H9 (cell line): ENCODE results near the gene GRM1. TPM values are rescaled to one million over a fixed set of nuclear protein-coding genes. Genes with fewer than 3 reads are reported as not detected.

Experiments used
- DNase-seq: peaks from one replicate; pipeline ENCODE4 v3.0.0-alpha.2; 2017
- H2AFZ ChIP-seq: one replicate; pipeline ENCODE4 v1.6.1; 2013; ENCODE audit warnings: mild to moderate bottlenecking, low read length, control low read depth, moderate library complexity
- H2AK5ac ChIP-seq: 2 replicates; pipeline ENCODE4 v1.6.1; 2013; ENCODE audit warnings: low read length, control low read depth, mixed read lengths; ENCODE audit not compliant: insufficient read length
- H2BK120ac ChIP-seq: one replicate; pipeline ENCODE4 v1.6.1; 2013; ENCODE audit warnings: low read depth, mild to moderate bottlenecking, low read length, control low read depth, inconsistent platforms; ENCODE audit not compliant: poor library complexity, severe bottlenecking
- H2BK12ac ChIP-seq: 2 replicates; pipeline ENCODE4 v1.6.1; 2013; ENCODE audit warnings: low read length, control low read depth, mixed read lengths, low read depth; ENCODE audit not compliant: insufficient read length
- H2BK15ac ChIP-seq: 2 replicates; pipeline ENCODE4 v1.6.1; 2013; ENCODE audit warnings: low read depth, low read length, control low read depth
- H2BK20ac ChIP-seq: one replicate; pipeline ENCODE4 v1.6.1; 2013; ENCODE audit warnings: low read depth, mild to moderate bottlenecking, low read length, control low read depth, inconsistent platforms; ENCODE audit not compliant: poor library complexity, severe bottlenecking
- H2BK5ac ChIP-seq: 2 replicates; pipeline ENCODE4 v1.6.1; 2013; ENCODE audit warnings: low read length, control low read depth, mixed read lengths; ENCODE audit not compliant: insufficient read length
- H3K14ac ChIP-seq: 2 replicates; pipeline ENCODE4 v1.6.1; 2013; ENCODE audit warnings: low read length, control low read depth; ENCODE audit not compliant: insufficient read depth
- H3K18ac ChIP-seq: 2 replicates; pipeline ENCODE4 v1.6.1; 2013; ENCODE audit warnings: low read depth, mild to moderate bottlenecking, mixed read lengths, low read length, control low read depth; ENCODE audit not compliant: insufficient read length
- H3K23ac ChIP-seq: 2 replicates; pipeline ENCODE4 v1.6.1; 2013; ENCODE audit warnings: low read length, control low read depth, mixed read lengths, low read depth; ENCODE audit not compliant: insufficient read length
- H3K23me2 ChIP-seq: 2 replicates; pipeline ENCODE4 v1.6.1; 2013; ENCODE audit warnings: low read depth, mild to moderate bottlenecking, mixed read lengths, low read length, control low read depth; ENCODE audit not compliant: insufficient read length, poor library complexity, severe bottlenecking
- H3K27ac ChIP-seq: 2 replicates; pipeline ENCODE4 v1.5.1; 2013; ENCODE audit warnings: low read length, control low read depth, mixed read lengths, low read depth; ENCODE audit not compliant: insufficient read length
- H3K27me3 ChIP-seq: 2 replicates; pipeline ENCODE4 v1.6.1; 2013; ENCODE audit warnings: low read length, control low read depth, inconsistent platforms; ENCODE audit not compliant: insufficient read depth
- H3K4ac ChIP-seq: 2 replicates; pipeline ENCODE4 v1.6.1; 2013; ENCODE audit warnings: low read depth, mild to moderate bottlenecking, control low read depth, inconsistent platforms, low read length, moderate library complexity
- H3K4me1 ChIP-seq: 2 replicates; pipeline ENCODE4 v1.6.1; 2013; ENCODE audit warnings: low read length, control low read depth, inconsistent platforms; ENCODE audit not compliant: insufficient read depth
- H3K4me2 ChIP-seq: 2 replicates; pipeline ENCODE4 v1.6.1; 2013; ENCODE audit warnings: low read length, control low read depth, mixed read lengths; ENCODE audit not compliant: insufficient read length, insufficient read depth
- H3K56ac ChIP-seq: 2 replicates; pipeline ENCODE4 v1.6.1; 2013; ENCODE audit warnings: low read depth, mild to moderate bottlenecking, mixed read lengths, low read length, control low read depth; ENCODE audit not compliant: insufficient read length
- H3K79me1 ChIP-seq: 2 replicates; pipeline ENCODE4 v1.6.1; 2013; ENCODE audit warnings: low read depth, mild to moderate bottlenecking, moderate library complexity, low read length, control low read depth, inconsistent platforms; ENCODE audit not compliant: insufficient read depth, poor library complexity, severe bottlenecking
- H3K79me2 ChIP-seq: 2 replicates; pipeline ENCODE4 v1.6.1; 2013; ENCODE audit warnings: low read length, control low read depth, inconsistent platforms; ENCODE audit not compliant: insufficient read depth
- H3K9ac ChIP-seq: 2 replicates; pipeline ENCODE4 v1.6.1; 2013; ENCODE audit warnings: low read length, control low read depth, mixed read lengths; ENCODE audit not compliant: insufficient read length; ENCODE audit errors: extremely low read depth
- H3K9me3 ChIP-seq: one replicate; pipeline ENCODE4 v1.6.1; 2013; ENCODE audit warnings: low read depth, low read length, inconsistent platforms; ENCODE audit not compliant: control insufficient read depth
- H3T11ph ChIP-seq: one replicate; pipeline ENCODE4 v1.6.1; 2013; ENCODE audit warnings: mild to moderate bottlenecking, low read length, control low read depth, inconsistent platforms
- H4K20me1 ChIP-seq: one replicate; pipeline ENCODE4 v1.6.1; 2013; ENCODE audit not compliant: control insufficient read depth, insufficient read length, insufficient read depth
- H4K5ac ChIP-seq: 2 replicates; pipeline ENCODE4 v1.6.1; 2013; ENCODE audit warnings: low read depth, mild to moderate bottlenecking, mixed read lengths, low read length, control low read depth; ENCODE audit not compliant: insufficient read length
- H4K8ac ChIP-seq: replicated peaks from 2 replicates; pipeline ENCODE4 v1.6.1; 2013; ENCODE audit warnings: low read length, control low read depth, mixed read lengths, low read depth; ENCODE audit not compliant: insufficient read length
- H4K91ac ChIP-seq: 2 replicates; pipeline ENCODE4 v1.6.1; 2013; ENCODE audit warnings: low read depth, mild to moderate bottlenecking, moderate library complexity, mixed read lengths, low read length, control low read depth; ENCODE audit not compliant: insufficient read length
- H3K27ac Mint-ChIP-seq, 3 experiments: 2 replicates in 2 of 3; 3 replicates in 1 of 3; pipeline ENCODE4 v1.8.0; 2020 to 2021; ENCODE audit warnings: mixed read lengths in 3 of 3, mild to moderate bottlenecking in 1 of 3, moderate library complexity in 1 of 3
- H3K27me3 Mint-ChIP-seq: 2 replicates; pipeline ENCODE4 v1.8.0; 2021; ENCODE audit warnings: low read depth, mild to moderate bottlenecking, moderate library complexity, mixed read lengths
- H3K36me3 Mint-ChIP-seq, 3 experiments: 2 replicates in 2 of 3; 3 replicates in 1 of 3; pipeline ENCODE4 v1.8.0; 2020 to 2021; ENCODE audit warnings: low read depth in 3 of 3, mixed read lengths in 3 of 3; ENCODE audit not compliant: insufficient read depth in 1 of 3
- H3K4me1 Mint-ChIP-seq, 2 experiments: 2 replicates each; pipeline ENCODE4 v1.8.0; 2020; ENCODE audit warnings: mixed read lengths in 2 of 2
- H3K4me3 Mint-ChIP-seq, 2 experiments: 2 replicates in 1 of 2; 3 replicates in 1 of 2; pipeline ENCODE4 v1.8.0; 2020 to 2021; ENCODE audit warnings: mild to moderate bottlenecking in 2 of 2, mixed read lengths in 2 of 2, moderate library complexity in 1 of 2
- H3K9me3 Mint-ChIP-seq, 2 experiments: 2 replicates in 1 of 2; 3 replicates in 1 of 2; pipeline ENCODE4 v1.8.0; 2020; ENCODE audit warnings: mild to moderate bottlenecking in 2 of 2, mixed read lengths in 2 of 2, moderate library complexity in 1 of 2
- CTCF ChIP-seq: fragments of 200-600 bp; sonication (generic); conservative IDR thresholded peaks from 3 replicates; pipeline ENCODE4 v1.8.0; 2021; ENCODE audit warnings: antibody characterized with exemption, mild to moderate bottlenecking
- WGBS: extraction: QIAGEN DNeasy Blood & Tissue Kit; methylation state at CpG from one replicate; pipeline ENCODE4 v1.1.7; 2013; ENCODE audit warnings: missing lambda C conversion rate, low lambda C conversion rate, mixed read lengths; ENCODE audit not compliant: insufficient read length; ENCODE audit errors: extremely low coverage; 5-methylcytosine and 5-hydroxymethylcytosine counted together
- total RNA-seq: library from RNA; stranded (reverse); gene quantifications from 2 replicates; pipeline ENCODE4 v1.2.1, GENCODE V29; 2021

Gene GRM1
- total RNA-seq, 1 experiment from 2014 or later, result 0.39 TPM

- Histone ChIP-seq H2BK15ac (no peak overlapping the region), H3K4ac (no peak overlapping the region), H3K9ac (no peak overlapping the region), H3K9me3 (no peaks in the 10 kb centered on the region), H2BK12ac (no peak overlapping the region), H3K23ac (no peak overlapping the region), H4K5ac (no peak overlapping the region), H3K79me1 (no peaks in the 10 kb centered on the region), H2AFZ (no peak overlapping the region), H3T11ph (no peak overlapping the region), H3K14ac (no peak overlapping the region), H3K79me2 (no peaks in the 10 kb centered on the region), H4K91ac (no peak overlapping the region), H3K4me1 (no peaks in the 10 kb centered on the region), H4K8ac (no peak overlapping the region), H2BK20ac (no peak overlapping the region), H3K18ac (no peak overlapping the region), H3K4me2 (no peak overlapping the region), H3K23me2 (no peaks in the 10 kb centered on the region), H3K56ac (no peak overlapping the region), H2AK5ac (no peak overlapping the region), H4K20me1 (no peaks in the 10 kb centered on the region), H3K27ac (no peak overlapping the region), H2BK120ac (no peak overlapping the region), H3K27me3 (no peaks in the 10 kb centered on the region), H2BK5ac (no peak overlapping the region)
- Mint-ChIP-seq H3K9me3 (no peaks in the 10 kb centered on the region), H3K4me1 (no peaks in the 10 kb centered on the region), H3K27me3 (no peaks in the 10 kb centered on the region), H3K27ac (no peak overlapping the region), H3K36me3 (no peaks in the 10 kb centered on the region), H3K4me3 (no peak overlapping the region)
- DNase-seq, result no peak
- TF ChIP-seq CTCF, result no peak
- no CpG with 5 or more reads among the region's 3 CpGs for WGBS
Observed at GRCh38 chr6:146364816-146365594, 336.1 kb downstream of the GRM1 start.
